ENCODE results near the gene POT1. TPM values are rescaled to one million over a fixed set of nuclear protein-coding genes. Genes with fewer than 3 reads are reported as not detected.

Gene POT1
- polyA plus RNA-seq, 2 donors = 2.8 to 4.3 TPM

DNA sequence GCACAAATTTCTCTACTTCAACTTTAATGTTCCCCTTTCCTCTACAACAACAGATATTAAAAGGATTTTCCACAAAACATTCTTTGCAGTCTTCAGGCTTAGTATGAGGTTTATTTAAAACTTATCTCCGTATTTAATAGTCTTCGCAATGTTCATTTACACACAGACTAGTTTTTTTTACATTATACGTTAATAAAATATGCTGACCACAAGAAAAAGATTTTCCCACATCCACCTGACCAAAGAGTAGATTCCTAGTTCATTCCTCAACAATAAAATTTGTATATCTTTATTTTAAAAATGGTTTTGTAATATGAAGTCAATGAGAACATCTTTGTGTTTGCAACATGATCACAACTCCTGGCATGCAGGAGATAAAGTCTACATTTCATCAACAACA lies 42.4 kb downstream of the POT1 start:
- H3K27me3 ChIP-seq (ENCODE audit: control insufficient read depth in 1 of 2, insufficient read depth in 2 of 2, low read length in 2 of 2) = no peaks in the 10 kb centered on the region
- no peaks in the 10 kb centered on the region for H3K4me1 ChIP-seq (ENCODE audit: control insufficient read depth in 2 of 2, insufficient read depth in 2 of 2, low read length in 1 of 2)
- no peak overlapping the region for H3K4me3 ChIP-seq (ENCODE audit: low read depth in 1 of 2, low read length in 2 of 2)
- no peak overlapping the region for H3K27ac ChIP-seq (ENCODE audit: low read depth in 2 of 2, low read length in 1 of 2)
- H3K9me3 ChIP-seq (ENCODE audit: control insufficient read depth in 2 of 2, insufficient read depth in 1 of 2, low read depth in 1 of 2, low read length in 1 of 2) = no peaks in the 10 kb centered on the region
- 97 to 98% methylated on average over 3 of the region's 3 CpGs for WGBS, 2 donors
- H3K36me3 ChIP-seq (ENCODE audit: control insufficient read depth in 2 of 2, insufficient read depth in 2 of 2, low read length in 1 of 2) = no peaks in the 10 kb centered on the region

DNA sequence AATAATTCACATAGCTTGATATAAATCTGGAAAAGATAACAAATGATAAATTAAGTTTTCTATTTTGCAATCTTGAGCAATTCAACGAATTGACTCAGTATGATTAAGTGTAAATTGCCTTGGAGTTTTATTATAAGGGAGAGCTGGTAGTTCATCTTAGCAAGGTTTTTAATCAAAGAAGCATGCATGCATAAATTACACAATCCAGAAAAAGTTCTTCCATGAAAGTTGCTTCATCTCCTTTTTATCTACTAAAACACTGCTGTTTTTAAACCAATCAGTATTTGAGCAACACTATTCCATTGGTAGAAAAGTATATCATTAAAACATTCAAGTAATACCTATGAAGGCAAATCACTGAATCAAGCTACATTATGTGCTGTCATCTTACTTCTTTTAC lies 47.6 kb downstream of the POT1 start:
- WGBS, 2 donors = 57 to 76% methylated on average over 1 of the region's 1 CpG
- no peaks in the 10 kb centered on the region for H3K36me3 ChIP-seq (ENCODE audit: control insufficient read depth in 2 of 2, insufficient read depth in 2 of 2, low read length in 1 of 2)
- no peak overlapping the region for H3K4me3 ChIP-seq (ENCODE audit: low read depth in 1 of 2, low read length in 2 of 2)
- no peak overlapping the region for H3K27ac ChIP-seq (ENCODE audit: low read depth in 2 of 2, low read length in 1 of 2)
- no peaks in the 10 kb centered on the region for H3K27me3 ChIP-seq (ENCODE audit: control insufficient read depth in 1 of 2, insufficient read depth in 2 of 2, low read length in 2 of 2)
- no peaks in the 10 kb centered on the region for H3K9me3 ChIP-seq (ENCODE audit: control insufficient read depth in 2 of 2, insufficient read depth in 1 of 2, low read depth in 1 of 2, low read length in 1 of 2)
- no peaks in the 10 kb centered on the region for H3K4me1 ChIP-seq (ENCODE audit: control insufficient read depth in 2 of 2, insufficient read depth in 2 of 2, low read length in 1 of 2)

DNA sequence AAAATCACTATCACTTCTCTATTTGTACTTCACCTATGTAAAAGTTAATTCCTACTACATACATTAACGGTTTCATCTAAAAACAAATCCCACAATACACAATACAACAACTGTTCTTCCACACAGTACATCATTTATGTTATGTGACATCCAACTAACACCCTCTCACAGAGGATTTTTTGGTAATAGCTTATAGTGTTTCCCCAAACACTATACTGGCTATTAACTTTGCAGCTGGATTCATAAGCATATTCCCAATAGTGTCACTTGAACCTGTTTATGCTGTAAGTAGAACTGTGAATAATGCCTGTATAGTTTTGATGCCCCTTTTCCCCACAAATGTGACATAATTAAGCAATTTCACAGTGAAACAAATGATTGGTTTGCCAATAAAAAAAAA lies 49.9 kb downstream of the POT1 start:
- Histone ChIP-seq H3K4me3 (ENCODE audit: low read depth in 1 of 2, low read length in 2 of 2) (no peak overlapping the region), H3K36me3 (ENCODE audit: control insufficient read depth in 2 of 2, insufficient read depth in 2 of 2, low read length in 1 of 2) (no peaks in the 10 kb centered on the region), H3K4me1 (ENCODE audit: control insufficient read depth in 2 of 2, insufficient read depth in 2 of 2, low read length in 1 of 2) (no peaks in the 10 kb centered on the region), H3K27me3 (ENCODE audit: control insufficient read depth in 1 of 2, insufficient read depth in 2 of 2, low read length in 2 of 2) (no peaks in the 10 kb centered on the region), H3K27ac (ENCODE audit: low read depth in 2 of 2, low read length in 1 of 2) (no peak overlapping the region), H3K9me3 (ENCODE audit: control insufficient read depth in 2 of 2, insufficient read depth in 1 of 2, low read depth in 1 of 2, low read length in 1 of 2) (no peaks in the 10 kb centered on the region)
- WGBS, 2 donors = 87 to 89% methylated on average over 1 of the region's 1 CpG

DNA sequence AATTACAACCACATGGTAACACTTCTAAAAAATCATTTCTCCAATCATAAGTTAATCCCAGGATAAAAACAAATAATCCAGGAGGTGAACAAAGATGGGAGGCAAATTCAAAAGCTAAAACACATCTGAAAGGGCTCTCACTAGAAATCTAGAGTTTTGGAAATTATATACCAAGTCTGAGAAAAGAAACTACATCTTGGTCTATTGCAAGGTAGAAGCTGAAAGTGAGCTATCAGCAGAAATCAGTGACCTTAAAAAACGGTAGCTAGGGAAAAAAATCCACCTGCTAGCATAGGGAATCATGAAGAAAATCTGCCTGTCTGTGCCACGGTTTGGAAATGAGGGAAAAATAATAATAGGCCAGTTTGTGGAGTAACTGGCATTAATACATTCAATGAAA lies 50.5 kb downstream of the POT1 start:
- Histone ChIP-seq H3K27me3 (ENCODE audit: control insufficient read depth in 1 of 2, insufficient read depth in 2 of 2, low read length in 2 of 2) (no peaks in the 10 kb centered on the region), H3K27ac (ENCODE audit: low read depth in 2 of 2, low read length in 1 of 2) (no peak overlapping the region), H3K9me3 (ENCODE audit: control insufficient read depth in 2 of 2, insufficient read depth in 1 of 2, low read depth in 1 of 2, low read length in 1 of 2) (no peaks in the 10 kb centered on the region), H3K4me3 (ENCODE audit: low read depth in 1 of 2, low read length in 2 of 2) (no peak overlapping the region), H3K4me1 (ENCODE audit: control insufficient read depth in 2 of 2, insufficient read depth in 2 of 2, low read length in 1 of 2) (no peaks in the 10 kb centered on the region), H3K36me3 (ENCODE audit: control insufficient read depth in 2 of 2, insufficient read depth in 2 of 2, low read length in 1 of 2) (no peaks in the 10 kb centered on the region)
- WGBS, 2 donors = 75 to 77% methylated on average over 2 of the region's 2 CpGs

DNA sequence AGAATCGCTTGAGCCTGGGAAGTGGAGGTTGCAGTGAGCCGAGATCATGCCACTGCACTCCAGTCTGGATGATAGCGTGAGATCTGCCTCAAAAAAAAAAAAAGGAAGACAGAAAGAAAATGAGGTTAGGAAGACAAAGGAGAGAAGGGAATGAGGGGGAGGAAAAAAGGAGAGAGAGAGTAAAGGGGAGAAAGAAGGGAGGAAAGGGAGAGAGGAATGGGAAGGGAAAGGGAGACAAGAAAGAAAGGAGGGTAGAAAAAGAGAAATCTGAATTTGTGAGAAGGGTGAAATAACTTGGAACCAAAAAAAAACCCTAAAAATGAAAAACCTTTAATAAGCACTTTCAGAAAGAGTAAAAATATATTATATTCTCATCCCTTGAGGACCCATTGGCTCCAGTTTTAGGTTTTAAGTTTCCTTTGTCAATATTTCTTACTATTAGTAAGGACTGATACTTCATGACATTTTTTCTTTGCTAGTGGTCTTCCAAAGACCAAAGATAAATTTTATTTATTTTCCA lies 54.9 kb downstream of the POT1 start:
- 97 to 98% methylated on average over 3 of the region's 3 CpGs for WGBS, 2 donors
- Histone ChIP-seq H3K27me3 (ENCODE audit: control insufficient read depth in 1 of 2, insufficient read depth in 2 of 2, low read length in 2 of 2) (no peaks in the 10 kb centered on the region), H3K9me3 (ENCODE audit: control insufficient read depth in 2 of 2, insufficient read depth in 1 of 2, low read depth in 1 of 2, low read length in 1 of 2) (no peaks in the 10 kb centered on the region), H3K4me1 (ENCODE audit: control insufficient read depth in 2 of 2, insufficient read depth in 2 of 2, low read length in 1 of 2) (no peaks in the 10 kb centered on the region), H3K27ac (ENCODE audit: low read depth in 2 of 2, low read length in 1 of 2) (no peak overlapping the region), H3K36me3 (ENCODE audit: control insufficient read depth in 2 of 2, insufficient read depth in 2 of 2, low read length in 1 of 2) (no peaks in the 10 kb centered on the region), H3K4me3 (ENCODE audit: low read depth in 1 of 2, low read length in 2 of 2) (no peak overlapping the region)

DNA sequence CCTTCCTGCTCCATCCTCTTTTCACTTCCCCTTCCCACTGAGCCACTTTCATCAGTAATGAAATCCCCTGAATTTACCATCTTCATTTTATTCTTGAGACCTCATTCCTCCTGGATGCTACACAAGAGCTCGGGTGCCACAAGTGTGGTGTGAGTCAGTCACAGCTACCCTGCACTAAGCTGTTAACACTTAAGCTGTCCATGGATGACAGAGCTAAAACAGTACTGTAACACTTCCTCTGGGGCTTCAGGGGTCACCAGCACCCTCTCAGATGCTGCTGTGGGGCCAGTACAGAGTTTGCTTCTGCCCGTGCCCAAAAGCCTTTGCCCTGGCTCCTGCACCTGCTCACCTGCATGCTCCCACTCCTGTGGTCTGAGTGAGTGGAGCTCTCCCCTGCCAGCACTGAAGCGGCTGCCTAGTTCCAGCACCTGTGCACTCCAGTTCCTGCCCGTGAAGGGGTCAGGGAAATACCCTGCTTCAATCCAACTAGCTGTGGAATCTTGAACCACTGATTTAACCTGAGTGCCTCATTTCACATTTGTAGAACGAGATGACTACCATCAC lies 71.9 kb downstream of the POT1 start:
- Histone ChIP-seq H3K9me3 (ENCODE audit: control insufficient read depth in 2 of 2, insufficient read depth in 1 of 2, low read depth in 1 of 2, low read length in 1 of 2) (no peaks in the 10 kb centered on the region), H3K27ac (ENCODE audit: low read depth in 2 of 2, low read length in 1 of 2) (no peak overlapping the region), H3K36me3 (ENCODE audit: control insufficient read depth in 2 of 2, insufficient read depth in 2 of 2, low read length in 1 of 2) (no peaks in the 10 kb centered on the region), H3K27me3 (ENCODE audit: control insufficient read depth in 1 of 2, insufficient read depth in 2 of 2, low read length in 2 of 2) (no peaks in the 10 kb centered on the region), H3K4me1 (ENCODE audit: control insufficient read depth in 2 of 2, insufficient read depth in 2 of 2, low read length in 1 of 2) (no peaks in the 10 kb centered on the region), H3K4me3 (ENCODE audit: low read depth in 1 of 2, low read length in 2 of 2) (no peak overlapping the region)
- WGBS, 2 donors = 84 to 92% methylated on average over 5 of the region's 5 CpGs

DNA sequence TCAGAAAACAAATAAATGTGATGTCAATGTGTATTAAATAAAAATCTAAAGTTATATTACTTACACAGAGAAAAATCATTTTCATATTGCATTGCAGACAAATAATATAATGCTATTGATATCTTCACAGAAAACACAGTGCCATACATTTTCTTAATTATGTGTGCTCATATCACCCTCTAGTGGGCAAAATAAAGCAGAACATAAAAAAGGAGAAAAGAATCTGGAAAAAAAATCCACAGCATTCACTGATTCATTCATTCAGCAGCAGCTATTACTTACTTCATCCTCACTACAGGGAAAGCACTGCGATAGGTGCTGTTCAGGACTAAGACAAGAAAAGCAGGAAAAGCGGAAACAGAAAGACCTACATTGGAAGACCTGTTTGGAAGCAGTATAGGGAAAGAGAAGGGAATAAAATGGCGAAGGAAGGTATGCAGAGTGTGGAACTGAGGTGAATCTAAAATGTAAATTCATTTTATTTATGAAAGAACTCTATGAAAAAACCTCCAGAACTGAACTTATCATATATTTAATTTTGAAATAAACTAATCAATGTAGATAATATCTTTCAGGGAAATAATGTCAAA lies 73.2 kb downstream of the POT1 start:
- H3K4me3 ChIP-seq (ENCODE audit: low read depth in 1 of 2, low read length in 2 of 2) = no peak overlapping the region
- no peaks in the 10 kb centered on the region for H3K27me3 ChIP-seq (ENCODE audit: control insufficient read depth in 1 of 2, insufficient read depth in 2 of 2, low read length in 2 of 2)
- H3K9me3 ChIP-seq (ENCODE audit: control insufficient read depth in 2 of 2, insufficient read depth in 1 of 2, low read depth in 1 of 2, low read length in 1 of 2) = no peaks in the 10 kb centered on the region
- H3K27ac ChIP-seq (ENCODE audit: low read depth in 2 of 2, low read length in 1 of 2) = no peak overlapping the region
- no peaks in the 10 kb centered on the region for H3K36me3 ChIP-seq (ENCODE audit: control insufficient read depth in 2 of 2, insufficient read depth in 2 of 2, low read length in 1 of 2)
- no peaks in the 10 kb centered on the region for H3K4me1 ChIP-seq (ENCODE audit: control insufficient read depth in 2 of 2, insufficient read depth in 2 of 2, low read length in 1 of 2)
- WGBS, 2 donors = 83 to 91% methylated on average over 3 of the region's 3 CpGs

DNA sequence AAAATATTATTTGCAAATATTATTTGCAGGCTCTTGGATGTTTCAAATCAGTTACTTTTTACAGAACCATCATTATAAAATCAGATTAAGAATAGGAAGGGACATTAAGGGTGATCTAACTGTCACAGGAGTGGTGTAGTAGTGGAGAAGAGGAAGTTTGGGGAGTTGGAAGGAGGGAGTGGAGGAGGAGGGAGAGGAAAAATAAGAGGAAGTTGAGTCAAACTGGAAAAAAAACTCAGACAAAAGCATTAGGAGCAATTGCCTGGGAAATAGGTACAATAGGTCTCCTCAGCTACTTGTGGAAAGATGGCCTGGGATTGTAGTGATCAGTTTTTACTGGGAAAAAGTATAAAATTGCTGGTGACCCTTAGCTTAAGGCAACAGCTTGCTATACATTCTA lies 86.3 kb downstream of the POT1 start:
- H3K27ac ChIP-seq (ENCODE audit: low read depth in 2 of 2, low read length in 1 of 2) = no peak overlapping the region
- no peaks in the 10 kb centered on the region for H3K27me3 ChIP-seq (ENCODE audit: control insufficient read depth in 1 of 2, insufficient read depth in 2 of 2, low read length in 2 of 2)
- H3K36me3 ChIP-seq (ENCODE audit: control insufficient read depth in 2 of 2, insufficient read depth in 2 of 2, low read length in 1 of 2) = no peaks in the 10 kb centered on the region
- no peak overlapping the region for H3K4me3 ChIP-seq (ENCODE audit: low read depth in 1 of 2, low read length in 2 of 2)
- no peaks in the 10 kb centered on the region for H3K9me3 ChIP-seq (ENCODE audit: control insufficient read depth in 2 of 2, insufficient read depth in 1 of 2, low read depth in 1 of 2, low read length in 1 of 2)
- H3K4me1 ChIP-seq (ENCODE audit: control insufficient read depth in 2 of 2, insufficient read depth in 2 of 2, low read length in 1 of 2) = no peaks in the 10 kb centered on the region

DNA sequence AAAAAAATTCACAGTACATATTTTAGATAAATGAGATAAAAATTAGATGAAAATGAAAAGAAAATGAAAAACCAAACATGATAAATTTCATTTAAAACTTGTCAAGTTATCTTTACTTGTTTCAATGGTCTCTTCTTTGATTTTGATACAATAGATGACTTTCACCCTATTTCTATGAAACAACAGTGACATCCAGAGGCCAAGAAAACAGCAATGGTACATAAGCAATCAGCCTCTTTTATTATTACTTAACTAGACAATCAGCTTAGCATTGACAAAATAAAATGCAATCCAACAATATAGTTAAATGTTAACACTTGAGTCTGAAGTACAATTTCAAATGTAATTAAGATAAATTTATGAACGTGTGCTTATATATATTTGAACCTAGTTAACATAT lies 89.2 kb downstream of the POT1 start:
- no peak overlapping the region for H3K4me3 ChIP-seq (ENCODE audit: low read depth in 1 of 2, low read length in 2 of 2)
- no peaks in the 10 kb centered on the region for H3K9me3 ChIP-seq (ENCODE audit: control insufficient read depth in 2 of 2, insufficient read depth in 1 of 2, low read depth in 1 of 2, low read length in 1 of 2)
- no peaks in the 10 kb centered on the region for H3K36me3 ChIP-seq (ENCODE audit: control insufficient read depth in 2 of 2, insufficient read depth in 2 of 2, low read length in 1 of 2)
- H3K27me3 ChIP-seq (ENCODE audit: control insufficient read depth in 1 of 2, insufficient read depth in 2 of 2, low read length in 2 of 2) = no peaks in the 10 kb centered on the region
- H3K4me1 ChIP-seq (ENCODE audit: control insufficient read depth in 2 of 2, insufficient read depth in 2 of 2, low read length in 1 of 2) = no peaks in the 10 kb centered on the region
- no peak overlapping the region for H3K27ac ChIP-seq (ENCODE audit: low read depth in 2 of 2, low read length in 1 of 2)
- 62 to 81% methylated on average over 1 of the region's 1 CpG for WGBS, 2 donors

DNA sequence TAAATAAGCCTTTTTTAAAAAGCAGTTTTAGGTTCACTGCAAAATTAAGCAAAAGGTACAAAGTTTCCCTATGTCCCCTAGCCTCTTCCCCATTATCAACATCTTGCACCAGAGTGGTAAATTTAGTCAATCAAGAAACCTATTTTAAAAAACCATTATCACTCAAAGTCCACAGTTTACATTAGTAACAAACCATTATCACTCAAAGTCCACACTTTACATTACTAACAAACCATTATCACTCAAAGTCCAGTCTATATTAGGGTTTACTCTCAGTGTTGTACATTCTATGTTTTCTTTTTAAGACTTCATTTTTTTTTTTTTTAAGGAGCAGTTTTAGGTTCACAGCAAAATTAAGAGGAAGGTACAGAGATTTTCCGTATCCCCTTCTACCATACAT lies 89.9 kb downstream of the POT1 start:
- H3K4me1 ChIP-seq (ENCODE audit: control insufficient read depth in 2 of 2, insufficient read depth in 2 of 2, low read length in 1 of 2) = no peaks in the 10 kb centered on the region
- no peaks in the 10 kb centered on the region for H3K27me3 ChIP-seq (ENCODE audit: control insufficient read depth in 1 of 2, insufficient read depth in 2 of 2, low read length in 2 of 2)
- no peaks in the 10 kb centered on the region for H3K36me3 ChIP-seq (ENCODE audit: control insufficient read depth in 2 of 2, insufficient read depth in 2 of 2, low read length in 1 of 2)
- no peak overlapping the region for H3K4me3 ChIP-seq (ENCODE audit: low read depth in 1 of 2, low read length in 2 of 2)
- H3K27ac ChIP-seq (ENCODE audit: low read depth in 2 of 2, low read length in 1 of 2) = no peak overlapping the region
- H3K9me3 ChIP-seq (ENCODE audit: control insufficient read depth in 2 of 2, insufficient read depth in 1 of 2, low read depth in 1 of 2, low read length in 1 of 2) = no peaks in the 10 kb centered on the region
- 84 to 97% methylated on average over 1 of the region's 1 CpG for WGBS, 2 donors
